CD4-positive, alpha-beta T cell treated with Interleukin-15 for 4 hours (primary cell): ENCODE data around the gene ETFB.
"Not testable (repeated sequence)": the region's sequence is repeated elsewhere in the genome, so short reads cannot be mapped to it uniquely, and the experiment has no call there.

Experiments used
- DNase-seq: peaks from one replicate; pipeline ENCODE4 v3.0.0-alpha.2; 2020; ENCODE audit warnings: low spot score

Gene ETFB

DNA sequence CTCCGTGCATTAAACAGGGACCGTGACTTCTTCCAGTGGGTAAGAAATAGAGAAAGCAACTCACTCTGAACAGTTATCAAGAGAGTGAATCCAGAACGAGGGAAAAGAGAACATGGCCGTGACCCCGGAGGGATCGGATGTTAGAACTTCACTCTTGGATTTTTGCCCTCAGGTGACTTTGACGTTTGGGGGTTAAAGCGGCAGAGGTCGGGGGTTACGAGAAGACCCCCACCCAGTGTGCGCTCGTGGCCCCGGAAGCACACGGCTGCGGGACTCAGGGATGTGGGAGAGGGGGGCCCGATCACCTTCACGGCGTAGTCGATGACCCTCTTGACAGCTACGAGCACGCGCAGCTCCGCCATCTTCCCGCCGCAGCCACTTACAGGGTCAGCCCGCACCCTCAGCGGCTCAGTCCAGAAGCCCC lies at the start of gene ETFB:
TSS of gene ETFB (minus strand) at position 424 of the 424 bp plus-strand sequence. CDS start at position 362, 62 bp downstream.
- no peak for DNase-seq

DNA sequence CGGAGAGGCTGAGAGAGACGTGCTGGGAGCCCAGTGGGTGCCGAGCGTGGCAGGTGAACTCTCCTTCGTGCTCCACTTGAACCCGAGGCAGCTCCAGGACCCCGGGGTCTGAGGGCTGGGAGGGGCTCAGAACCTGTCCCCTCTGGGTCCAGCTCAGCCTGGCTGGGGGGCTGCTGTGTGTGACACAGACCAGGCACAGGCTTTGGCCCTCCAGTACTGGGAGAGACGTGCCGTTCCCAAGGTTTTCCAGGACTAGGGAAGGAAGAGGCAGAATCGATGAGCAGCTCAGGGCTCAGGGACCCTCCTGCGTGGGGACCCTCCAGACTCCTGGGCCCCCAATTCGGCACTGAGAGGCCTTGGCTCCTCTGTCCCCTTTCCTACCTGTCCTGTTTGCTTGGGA lies 49.0 kb upstream of the ETFB start:
- no peak for DNase-seq

DNA sequence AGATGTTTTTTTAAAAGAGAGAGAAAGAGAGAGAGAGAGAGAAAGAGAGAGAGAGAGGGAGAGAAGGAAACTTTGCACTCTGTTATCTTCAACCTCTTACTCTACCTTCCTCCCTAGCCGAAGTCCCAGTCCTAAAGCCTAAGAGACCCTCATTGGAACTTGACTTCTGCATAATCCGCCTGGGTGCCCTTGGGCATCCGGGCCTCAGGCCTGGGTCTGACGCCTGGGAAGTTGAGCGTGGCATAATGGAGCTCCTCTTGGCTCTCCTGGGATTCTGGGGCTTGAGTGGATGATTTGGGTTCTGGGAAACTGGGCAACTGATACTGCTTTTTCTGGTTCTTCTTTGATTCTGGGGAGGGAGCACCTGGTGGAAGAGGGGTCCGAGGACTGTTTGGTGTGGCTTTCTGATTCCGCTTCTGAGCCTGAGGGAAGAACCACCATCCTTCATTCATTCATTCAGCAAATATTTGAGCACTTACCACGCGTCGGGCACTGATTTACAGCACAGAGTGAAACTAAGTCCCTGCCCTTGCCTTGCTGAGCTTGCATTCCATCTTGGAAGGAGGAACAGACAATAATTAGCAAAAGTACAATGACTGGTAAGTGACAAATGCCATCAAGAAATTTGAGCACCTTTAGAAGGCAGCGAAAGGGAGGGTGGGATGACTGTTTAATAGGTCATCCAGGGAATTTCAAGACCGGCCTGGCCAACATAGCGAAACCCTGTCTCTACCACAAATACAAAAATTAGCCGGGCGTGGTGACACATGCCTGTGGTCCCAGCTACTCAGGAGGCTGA lies 45.0 kb upstream of the ETFB start:
- no peak for DNase-seq

DNA sequence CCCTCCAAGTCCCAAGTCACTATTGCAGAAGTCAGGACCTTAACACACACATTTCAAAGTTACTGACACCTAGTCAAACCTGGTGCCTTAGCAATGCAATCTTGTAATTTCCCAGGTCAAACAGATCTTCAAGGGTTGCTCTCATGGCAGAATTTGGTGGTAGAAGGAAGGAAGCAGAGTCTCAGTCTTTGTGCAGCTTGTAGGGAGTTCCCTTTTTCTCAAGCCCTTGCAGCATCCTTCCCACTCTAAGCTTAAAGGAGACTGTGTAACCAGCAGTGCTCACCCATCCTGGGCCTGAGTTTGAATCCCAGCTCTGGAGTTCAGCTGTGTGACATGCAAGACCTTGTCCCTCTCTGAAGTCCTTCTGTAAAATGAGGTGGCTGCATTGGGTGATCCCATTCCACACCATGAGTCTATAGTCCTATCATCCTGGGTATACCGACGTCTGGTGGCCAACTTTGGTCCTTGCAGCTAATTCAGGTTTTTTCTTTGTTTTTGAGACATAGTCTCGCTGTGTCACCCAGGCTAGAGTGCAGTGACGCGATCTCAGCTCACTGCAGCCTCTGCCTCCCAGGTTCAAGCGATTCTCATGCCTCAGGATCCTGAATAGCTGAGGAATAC lies 41.4 kb upstream of the ETFB start:
- DNase-seq: peak; percentile 47

DNA sequence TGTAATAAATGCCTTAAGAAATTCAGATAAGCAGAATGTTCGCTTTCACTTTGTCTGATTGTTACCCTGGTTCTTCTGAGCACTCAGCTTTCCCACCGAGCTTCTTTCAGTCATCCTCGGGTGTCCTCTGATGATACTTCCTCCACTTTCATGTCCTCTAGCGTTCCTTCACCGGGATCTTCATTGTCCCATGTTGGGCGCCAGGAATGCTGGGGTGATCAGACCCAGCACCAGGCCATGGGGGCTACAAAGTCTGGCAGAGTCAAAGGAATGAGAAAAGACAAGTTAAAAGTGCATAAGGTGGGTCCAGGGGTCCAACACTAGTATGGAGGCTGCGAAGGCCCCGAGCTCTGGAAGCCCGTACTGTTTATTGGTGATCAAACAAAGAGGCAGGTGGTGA lies 35.9 kb upstream of the ETFB start:
- DNase-seq: no peak

DNA sequence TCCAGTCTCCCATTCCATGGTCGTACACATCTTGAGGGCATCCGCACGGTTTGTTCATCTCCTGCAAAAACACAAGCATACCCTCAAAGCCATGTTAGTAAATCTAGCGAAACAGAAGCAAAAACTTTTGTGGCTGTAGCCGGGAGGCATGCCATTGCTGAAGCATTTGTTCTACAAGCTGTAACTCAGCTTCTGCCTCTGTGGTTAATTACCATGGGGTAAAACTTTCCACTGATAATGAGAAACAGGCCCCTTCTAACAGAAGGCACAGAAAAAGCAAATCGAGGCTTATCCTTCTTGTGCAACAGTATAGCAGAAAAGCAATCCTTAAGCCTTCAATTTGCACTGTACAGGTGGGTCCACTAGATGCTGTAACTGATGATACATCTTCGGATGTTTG lies 33.7 kb upstream of the ETFB start:
- DNase-seq: not testable (repeated sequence)

DNA sequence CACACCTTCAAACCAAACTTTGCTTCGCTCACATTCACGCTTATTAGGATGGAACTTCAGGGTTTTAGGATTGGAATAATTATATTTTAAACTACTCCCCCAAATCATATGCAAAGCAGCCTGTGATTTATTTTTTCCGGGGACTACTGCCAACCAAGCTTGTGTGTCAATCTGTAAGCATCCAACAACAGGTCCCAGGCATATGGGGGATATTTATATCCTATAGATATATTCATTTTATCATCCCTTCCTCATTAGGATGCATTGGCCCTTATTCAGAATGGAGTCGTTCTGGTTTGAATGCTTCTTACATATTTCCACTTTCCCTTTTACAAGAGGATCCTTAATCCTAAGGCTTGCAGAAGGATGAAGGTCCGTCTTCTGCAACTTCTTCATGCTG lies 33.0 kb upstream of the ETFB start:
- no peak for DNase-seq

DNA sequence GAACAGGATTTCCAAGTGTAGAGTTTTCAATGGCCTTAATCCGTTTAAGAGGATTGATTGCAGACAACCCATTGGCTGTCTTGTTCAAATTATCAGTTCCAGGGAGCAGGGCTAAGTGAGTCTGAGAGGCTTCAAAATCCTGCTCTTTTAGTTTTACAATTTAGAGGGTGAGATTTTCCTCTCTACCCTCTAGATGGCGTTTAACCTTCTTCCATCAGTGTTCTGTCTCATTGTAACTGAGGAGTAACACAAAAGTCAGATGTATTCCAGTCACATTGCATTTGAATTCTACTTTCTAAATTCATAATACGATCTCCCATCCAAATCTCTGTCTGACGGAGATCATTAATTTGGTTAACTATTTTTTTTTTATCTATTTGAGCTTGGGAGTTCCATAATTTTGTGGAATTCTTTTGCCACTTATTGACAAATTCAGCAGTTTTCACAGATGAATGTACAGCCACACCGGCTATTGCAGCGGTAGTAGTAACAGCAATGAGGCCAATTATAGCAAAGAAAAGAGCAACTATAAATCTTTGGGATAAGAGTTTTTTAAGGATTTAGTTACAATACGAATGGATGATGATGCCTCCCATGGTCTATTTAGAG lies 32.0 kb upstream of the ETFB start:
- DNase-seq: peak; percentile 37

DNA sequence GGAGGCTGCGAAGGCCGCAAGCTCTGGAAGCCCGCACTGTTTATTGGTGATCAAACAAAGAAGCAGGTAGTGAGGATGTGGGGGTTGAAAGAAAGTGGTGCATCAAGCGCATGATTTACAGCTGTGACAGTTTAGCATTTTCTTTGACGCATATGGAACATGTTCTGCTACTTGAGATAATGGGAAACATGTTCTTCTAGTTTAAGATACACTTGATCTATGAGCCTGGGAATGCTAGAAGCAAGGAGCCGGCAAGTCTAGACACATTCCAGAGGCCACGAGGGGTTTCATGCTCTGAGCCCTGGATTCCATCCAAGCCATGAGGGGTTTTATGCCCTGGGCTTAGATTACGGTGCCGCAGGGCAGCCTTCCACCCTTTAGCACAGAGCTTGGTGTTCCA lies 31.3 kb upstream of the ETFB start:
- not testable (repeated sequence) for DNase-seq

DNA sequence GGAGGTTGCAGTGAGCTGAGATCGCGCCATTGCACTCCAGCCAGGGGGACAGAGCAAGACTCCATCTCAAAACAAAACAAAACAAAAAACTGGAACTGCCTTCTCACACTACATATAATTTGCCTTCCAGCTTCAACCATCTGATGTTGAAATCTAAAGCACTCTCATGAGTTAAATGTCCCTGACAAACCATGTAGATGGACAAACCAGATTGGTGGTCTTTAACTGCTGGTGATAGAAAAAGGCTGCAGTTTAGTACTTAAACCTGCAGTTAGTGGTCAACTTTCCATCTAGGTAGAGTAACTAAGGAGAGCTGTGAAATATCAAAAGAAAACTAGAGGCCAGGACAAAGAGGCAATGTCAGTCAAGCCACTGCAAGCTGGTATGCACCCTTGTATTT lies 30.0 kb upstream of the ETFB start:
- no peak for DNase-seq

DNA sequence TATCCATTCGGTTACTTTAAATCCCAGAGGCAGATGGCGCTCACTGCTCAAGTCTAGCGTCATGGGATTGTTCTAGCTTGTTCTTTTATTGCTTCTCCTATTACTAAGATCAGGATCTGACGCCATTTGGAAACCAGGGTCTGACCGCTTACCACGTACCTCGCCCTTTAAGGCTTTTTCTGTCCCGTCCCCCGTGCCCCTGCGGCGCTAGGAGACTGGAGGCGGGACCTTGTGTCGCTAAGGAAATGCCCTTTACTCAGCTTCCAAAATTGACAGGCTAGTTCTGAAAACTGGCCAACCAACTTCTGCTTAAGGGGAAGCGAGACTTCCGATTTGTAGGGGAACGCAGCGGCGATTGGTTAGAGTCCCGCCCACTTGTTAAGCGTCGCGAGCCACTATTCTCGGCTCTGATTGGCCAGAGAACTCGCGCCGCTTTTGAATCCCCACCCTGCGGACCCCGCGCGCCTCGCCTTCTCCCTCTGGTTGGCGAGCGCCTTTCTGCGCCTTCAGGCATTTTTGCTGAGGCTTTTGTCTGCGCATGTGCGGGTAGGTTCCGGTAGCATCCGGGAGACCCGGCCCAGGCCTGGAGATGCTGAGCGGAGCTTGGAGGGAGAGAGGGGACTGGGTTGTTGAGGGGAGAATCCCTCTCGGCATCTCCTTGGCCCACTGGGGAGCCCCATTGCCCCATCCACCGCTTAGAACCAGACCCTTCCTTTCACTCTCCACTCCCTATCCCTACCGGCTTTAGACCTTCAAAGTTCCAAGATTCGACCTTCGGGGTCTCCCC lies 28.1 kb upstream of the ETFB start:
- DNase-seq: peak; percentile 94

DNA sequence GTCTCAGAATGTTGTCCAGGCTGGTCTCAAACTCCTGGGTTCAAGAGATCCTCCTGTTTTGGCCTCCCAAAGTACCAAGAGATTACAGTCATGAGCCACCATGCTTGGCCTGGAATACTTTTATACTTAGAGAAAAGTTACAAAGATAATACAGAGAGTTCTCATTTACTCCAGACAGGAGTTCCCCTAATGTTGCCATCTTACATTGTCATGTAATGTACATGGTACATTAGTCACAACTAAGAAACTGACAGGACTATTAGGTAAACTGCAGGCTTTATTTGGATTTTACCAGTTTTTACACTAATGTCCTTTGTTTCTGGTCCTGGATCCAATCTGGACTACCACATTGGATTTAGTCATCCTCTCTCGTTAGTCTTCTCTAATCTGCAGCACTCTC lies 26.5 kb upstream of the ETFB start:
- DNase-seq: no peak

DNA sequence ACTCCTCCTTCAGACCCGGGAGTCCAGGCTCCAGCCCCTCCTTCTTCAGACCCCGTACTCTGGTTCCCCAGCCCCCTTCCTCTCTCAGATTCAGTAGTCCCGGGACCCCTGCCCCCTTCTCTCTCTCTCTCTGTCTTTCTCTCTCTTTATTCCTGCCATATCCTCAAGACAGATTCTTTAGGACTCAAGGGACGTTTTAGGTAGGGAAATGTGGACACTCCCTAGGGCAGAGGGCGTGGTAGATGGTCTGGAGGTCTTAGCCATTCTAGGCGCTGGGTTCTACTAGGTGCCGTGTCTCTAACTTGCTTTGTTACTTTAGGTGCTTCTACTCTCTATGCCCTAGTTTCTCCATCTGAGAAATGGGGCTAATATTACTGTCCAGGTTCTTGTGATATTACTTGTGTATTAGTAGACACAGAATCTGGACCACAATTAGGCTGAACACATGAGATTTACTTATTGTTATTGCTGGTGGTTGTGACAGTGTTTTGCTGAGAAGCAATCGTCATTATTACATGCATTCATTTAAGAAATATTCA lies 25.0 kb upstream of the ETFB start:
- DNase-seq: no peak

DNA sequence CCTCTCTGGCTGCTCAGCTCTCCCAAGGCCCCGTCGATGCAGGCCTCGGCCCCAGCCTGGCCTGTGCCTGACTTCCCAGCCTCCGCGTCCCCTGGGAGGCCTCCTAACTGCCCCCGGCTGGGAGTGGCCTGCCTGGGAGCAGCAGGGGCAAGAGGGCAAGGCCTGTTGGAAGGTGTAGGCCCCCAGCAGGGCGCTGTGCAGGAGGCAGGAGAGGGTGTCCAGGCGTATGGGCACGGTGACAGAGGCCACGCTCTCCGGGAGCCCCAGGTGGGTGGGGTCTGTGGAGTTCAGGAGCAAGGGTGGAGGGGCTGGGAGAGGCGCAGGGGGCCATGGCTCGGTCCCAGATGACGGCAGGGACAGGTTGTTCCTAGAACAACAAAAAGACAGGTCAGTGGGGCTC lies 23.0 kb upstream of the ETFB start:
- DNase-seq: no peak

DNA sequence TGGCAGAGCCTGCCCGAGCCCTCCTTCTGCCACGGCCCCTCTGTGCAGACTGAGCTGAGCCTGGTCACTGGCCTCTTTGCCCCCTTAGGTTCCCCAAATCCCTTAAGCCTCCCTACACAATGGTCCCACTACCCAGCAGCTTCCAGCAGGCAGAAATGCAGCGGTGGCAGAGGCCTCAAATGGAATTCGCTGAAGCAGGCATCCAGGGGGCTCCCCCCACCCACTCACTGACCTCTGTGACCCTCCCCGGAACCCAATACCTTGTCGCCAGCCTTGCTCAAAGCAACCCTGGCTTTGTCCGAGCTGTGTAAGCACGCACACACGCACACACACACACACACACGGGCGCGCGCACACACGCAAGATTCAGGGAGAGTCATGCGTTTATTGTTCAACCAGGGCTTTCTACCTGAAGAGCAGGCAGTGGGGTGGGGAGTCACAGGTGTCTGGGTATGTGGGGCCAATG lies 21.8 kb upstream of the ETFB start, which contains the start of gene LIM2:
TSS of gene LIM2 (minus strand) at position 51 of the 466 bp plus-strand sequence. CDS start 531 bp downstream, outside the sequence.
- no peak for DNase-seq

DNA sequence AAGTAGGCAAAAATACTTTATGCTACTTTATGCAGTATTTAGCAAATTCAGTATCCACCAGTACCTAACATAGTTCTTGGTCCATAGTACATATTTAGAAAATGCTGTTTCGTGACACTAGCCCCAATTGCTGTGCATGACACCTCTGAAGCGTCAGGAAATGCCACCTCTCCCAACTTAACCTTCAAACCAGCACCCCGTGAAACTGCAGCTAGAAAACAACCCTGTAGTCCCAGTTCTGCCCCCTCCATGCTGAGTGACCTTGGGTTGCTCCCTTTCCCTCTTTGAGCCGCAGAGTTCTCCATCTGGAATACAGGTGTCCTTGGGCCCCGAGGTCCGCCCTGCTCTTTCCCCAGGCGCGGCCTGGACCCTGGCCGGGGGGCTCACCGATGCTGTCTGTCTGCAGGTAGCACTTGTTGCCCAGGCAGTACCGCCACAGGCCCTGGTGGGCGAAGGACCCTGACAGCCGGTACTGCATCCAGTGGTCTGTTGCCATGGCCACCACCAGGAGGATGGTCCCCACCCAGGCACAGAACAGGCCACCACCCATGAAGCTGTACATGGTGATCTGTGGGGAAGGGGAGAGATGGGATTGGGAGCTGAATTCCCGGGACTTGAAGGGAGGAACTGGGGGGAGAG lies 20.8 kb upstream of the ETFB start:
- DNase-seq: no peak

DNA sequence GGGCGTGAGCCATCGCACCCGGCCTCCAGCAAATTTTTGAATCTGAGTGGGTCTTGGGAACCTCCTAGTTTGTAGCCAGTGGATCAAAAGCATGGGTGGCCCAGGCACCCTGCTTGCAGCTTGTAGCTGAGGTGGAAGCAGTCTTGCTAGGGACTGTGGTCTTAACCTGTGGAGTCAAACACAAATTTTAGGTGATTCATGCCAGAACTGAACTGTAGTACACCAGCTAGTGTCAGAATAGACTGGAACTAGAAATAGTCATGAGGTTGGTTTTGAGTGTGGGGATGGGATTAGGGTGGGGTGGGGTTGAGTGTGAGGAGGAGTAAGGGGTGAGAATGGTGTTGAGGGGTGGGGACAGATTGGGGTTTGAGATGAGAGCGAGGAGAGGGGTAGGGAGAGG lies 15.8 kb upstream of the ETFB start:
- no peak for DNase-seq

DNA sequence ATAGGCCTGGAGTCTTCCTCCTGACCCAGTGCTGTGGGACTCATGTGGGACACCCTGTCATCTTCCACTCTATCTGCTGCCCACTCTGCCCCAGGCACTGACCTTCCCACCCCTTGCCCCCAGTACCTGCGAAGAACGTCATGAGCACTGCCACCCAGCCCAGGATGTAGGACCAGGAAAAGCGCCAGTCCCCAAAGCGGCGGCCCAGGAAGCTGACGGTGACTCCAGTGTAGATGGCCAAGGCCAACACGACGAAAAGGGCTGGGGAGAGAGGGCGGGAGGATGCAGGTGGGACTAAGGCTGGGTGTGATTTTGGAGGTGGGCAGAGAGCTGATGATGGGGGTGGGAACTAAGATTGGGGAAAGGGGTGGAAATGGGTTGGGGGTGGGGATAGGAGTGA lies 14.2 kb upstream of the ETFB start:
- DNase-seq: no peak

DNA sequence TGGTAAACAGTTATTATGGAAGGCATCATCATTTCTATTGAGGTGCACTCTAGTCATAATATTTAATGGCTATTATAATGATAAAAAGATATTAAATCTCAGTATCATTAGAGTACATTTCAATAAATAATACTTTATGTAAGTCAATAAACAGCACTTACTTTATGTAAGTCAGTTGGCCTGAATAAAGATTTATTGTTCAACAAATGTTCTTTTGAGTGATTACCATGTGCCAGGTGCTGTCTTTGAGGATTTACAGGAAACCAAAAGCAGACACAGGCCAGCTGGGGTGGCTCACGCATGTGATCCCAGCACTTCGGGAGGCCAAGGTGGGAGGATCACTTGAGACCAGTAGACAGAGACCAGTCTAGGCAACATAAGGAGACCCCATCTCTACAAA lies 11.2 kb upstream of the ETFB start:
- no peak for DNase-seq

DNA sequence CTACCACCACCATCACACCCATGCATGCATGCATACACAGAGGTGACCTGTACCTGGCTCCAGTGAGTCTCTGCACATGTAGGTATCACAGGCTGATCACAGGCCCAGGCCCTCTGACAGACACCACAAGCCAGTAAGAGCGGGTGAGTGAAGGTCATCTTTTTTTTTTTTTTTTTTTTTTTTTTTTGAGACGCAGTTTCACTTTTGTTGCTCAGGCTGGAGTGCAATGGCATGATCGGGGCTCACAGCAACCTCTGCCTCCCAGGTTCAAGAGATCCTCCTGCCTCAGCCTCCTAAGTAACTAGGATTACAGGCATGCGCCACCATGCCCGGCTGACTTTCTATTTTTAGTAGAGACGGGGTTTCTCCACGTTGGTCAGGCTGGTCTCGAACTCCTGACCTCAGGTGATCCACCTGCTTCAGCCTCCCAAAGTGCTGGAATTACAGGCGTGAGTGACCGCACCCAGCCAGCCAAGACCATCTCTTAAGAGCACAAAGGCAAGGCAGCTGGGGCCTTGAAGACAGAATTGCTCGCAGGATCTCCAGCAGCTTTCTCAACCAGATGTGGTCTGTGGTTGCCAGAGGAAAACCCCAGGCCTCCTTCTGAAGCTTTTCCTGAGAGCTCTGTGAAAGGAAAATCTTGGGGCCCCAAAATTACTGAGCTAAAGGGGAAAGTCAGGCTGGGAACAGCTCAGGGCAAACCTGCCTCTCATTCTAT lies 9.5 kb upstream of the ETFB start:
- DNase-seq: no peak
